ENCODE measurements around the gene BOLA3.

DNA sequence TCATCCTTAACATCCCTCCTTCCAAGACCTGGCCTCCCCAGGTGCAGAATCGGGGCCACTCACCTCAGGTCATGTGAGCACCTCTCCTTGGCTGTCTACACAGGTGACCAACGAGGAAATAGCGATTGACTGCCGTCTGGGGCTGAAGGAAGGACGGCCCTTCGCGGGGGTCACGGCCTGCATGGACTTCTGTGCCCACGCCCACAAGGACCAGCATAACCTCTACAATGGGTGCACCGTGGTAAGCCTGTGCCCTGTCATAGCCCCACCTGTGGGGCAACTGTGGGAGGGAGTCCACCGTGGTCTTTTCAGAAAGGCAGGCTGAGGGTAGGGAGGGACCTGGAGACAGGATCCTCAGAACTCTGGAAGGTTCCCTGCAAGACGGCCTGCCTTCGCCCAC lies 54.3 kb downstream of the BOLA3 start:
- TF ChIP-seq, protein P1, sequence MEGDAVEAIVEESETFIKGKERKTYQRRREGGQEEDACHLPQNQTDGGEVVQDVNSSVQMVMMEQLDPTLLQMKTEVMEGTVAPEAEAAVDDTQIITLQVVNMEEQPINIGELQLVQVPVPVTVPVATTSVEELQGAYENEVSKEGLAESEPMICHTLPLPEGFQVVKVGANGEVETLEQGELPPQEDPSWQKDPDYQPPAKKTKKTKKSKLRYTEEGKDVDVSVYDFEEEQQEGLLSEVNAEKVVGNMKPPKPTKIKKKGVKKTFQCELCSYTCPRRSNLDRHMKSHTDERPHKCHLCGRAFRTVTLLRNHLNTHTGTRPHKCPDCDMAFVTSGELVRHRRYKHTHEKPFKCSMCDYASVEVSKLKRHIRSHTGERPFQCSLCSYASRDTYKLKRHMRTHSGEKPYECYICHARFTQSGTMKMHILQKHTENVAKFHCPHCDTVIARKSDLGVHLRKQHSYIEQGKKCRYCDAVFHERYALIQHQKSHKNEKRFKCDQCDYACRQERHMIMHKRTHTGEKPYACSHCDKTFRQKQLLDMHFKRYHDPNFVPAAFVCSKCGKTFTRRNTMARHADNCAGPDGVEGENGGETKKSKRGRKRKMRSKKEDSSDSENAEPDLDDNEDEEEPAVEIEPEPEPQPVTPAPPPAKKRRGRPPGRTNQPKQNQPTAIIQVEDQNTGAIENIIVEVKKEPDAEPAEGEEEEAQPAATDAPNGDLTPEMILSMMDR (IDR thresholded peaks at IDR 0.05; ENCODE audit: extremely low read depth in 1 of 2, insufficient read depth in 1 of 2, low read depth in 1 of 2, low read length in 2 of 2): no peak
- no peak for TF ChIP-seq MAX (IDR thresholded peaks at IDR 0.05; ENCODE audit: insufficient read depth, insufficient read length)
